BJ (cell line): Measurements from ENCODE around the gene TRAPPC6A. TPM values are rescaled to one million over a fixed set of nuclear protein-coding genes. Genes with fewer than 3 reads are reported as not detected.

Source experiments
- CTCF ChIA-PET: fragments of 350-600 bp; formaldehyde crosslinking; extraction: SDS; loops from one replicate; lab custom pipeline; 2021; ENCODE audit warnings: antibody characterized with exemption, inconsistent platforms; lab: Yijun Ruan, JAX
- POLR2A ChIA-PET: fragments of 300-600 bp; sonication (Branson Sonifier 250); formaldehyde crosslinking; extraction: SDS; loops from one replicate; lab custom pipeline; 2021; ENCODE audit warnings: antibody characterized with exemption; lab: Charles Lee
- DNase-seq: peaks from one replicate; pipeline ENCODE4 v3.0.0-alpha.2; 2011; ENCODE audit warnings: low read depth
- H3K27me3 ChIP-seq: 2 replicates; pipeline ENCODE4 v1.6.0; 2011; ENCODE audit warnings: low read length; ENCODE audit not compliant: control insufficient read depth, insufficient read depth
- H3K36me3 ChIP-seq: 2 replicates; pipeline ENCODE4 v1.5.1; 2011; ENCODE audit warnings: low read length; ENCODE audit not compliant: control insufficient read depth, insufficient read depth
- H3K4me3 ChIP-seq: 2 replicates; pipeline ENCODE4 v1.5.1; 2011; ENCODE audit warnings: low read depth, mild to moderate bottlenecking, control low read depth, low read length
- polyA plus RNA-seq: library from polyadenylated mRNA; depleted of rRNA; stranded (reverse); fragments of >200 nt; gene quantifications from 2 replicates; pipeline ENCODE4 v1.2.3, GENCODE V29; 2011
- TF ChIP-seq, protein P1 (sequence below): IDR thresholded peaks from 2 replicates; pipeline ENCODE4 v1.5.1; 2011; ENCODE audit warnings: low read depth, mild to moderate bottlenecking, control low read depth, inconsistent platforms, low read length, moderate library complexity; ENCODE audit not compliant: insufficient read depth

The TRAPPC6A gene
- polyA plus RNA-seq, 1 experiment = 15.0 TPM

DNA sequence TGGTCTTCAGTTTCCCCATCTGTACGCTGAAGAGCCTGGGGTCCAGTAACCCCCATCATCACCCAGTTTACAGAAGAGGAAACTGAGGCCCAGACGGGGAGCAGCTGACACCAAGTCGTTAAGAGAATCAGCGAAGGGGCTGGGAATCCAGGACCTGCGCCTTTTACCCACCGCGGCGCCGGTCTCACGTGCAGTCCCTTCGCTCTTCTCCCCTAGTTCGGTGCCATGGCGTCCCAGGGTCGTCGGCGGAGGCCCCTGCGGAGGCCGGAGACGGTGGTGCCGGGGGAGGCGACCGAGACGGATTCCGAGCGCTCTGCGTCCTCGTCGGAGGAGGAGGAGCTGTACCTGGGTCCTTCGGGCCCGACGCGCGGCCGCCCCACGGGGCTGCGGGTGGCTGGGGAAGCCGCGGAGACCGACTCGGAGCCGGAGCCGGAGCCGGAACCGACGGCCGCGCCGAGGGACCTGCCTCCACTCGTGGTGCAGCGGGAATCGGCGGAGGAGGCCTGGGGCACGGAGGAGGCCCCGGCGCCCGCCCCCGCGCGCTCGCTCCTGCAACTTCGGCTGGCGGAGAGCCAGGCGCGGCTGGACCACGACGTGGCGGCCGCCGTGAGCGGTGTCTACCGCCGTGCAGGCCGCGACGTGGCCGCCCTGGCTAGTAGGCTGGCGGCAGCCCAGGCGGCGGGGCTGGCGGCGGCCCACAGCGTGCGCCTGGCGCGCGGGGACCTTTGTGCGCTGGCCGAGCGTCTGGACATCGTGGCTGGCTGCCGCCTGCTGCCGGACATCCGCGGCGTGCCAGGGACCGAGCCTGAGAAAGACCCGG lies 1.2 kb upstream of the TRAPPC6A start:
- CTCF ChIA-PET = interaction anchor here (0.9 to 1.9 kb wide), 7 partner anchors 8 to 159 kb away, joined by 3 to 6 read pairs (median 3); partner anchors contain the start of gene NKPD1

DNA sequence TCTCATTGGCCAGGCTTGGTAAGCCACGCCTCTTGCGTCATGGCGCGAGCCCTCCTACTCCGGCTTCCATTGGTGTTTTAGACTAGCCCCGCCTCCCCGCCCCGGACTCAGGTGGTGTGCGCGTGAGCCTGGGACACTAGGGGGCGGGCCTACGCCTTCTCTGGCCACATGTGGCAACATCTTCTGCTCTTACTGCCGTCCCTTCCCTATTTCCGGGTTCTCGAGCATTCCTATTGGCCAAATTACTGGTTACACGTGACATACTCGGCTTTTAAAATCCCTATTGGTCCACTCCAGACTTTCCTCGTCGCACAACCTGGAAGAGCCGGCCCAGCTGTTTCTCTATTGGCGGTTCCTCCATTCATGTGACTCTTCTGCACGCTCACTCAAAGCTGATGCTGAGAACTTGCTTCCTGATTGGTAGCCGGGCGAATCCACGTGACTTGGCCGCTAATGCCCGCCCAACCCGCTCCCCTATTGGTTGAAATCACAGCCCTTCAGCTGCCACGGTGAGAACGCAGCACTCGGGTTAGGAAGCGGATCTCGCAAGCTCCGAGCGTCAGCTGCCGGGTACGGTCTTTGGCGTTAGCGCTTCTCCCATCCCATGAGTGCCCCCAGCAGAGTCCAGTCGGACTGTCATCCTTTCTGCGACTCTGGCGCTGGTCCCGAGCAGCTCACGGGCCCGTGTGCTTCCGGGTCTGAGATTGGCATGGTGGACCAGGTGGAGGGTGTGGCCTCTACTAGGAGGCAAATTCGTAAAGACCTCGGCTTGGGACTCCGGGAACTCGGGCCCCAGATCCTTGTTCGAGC lies 430 bp upstream of the TRAPPC6A start, which contains the start of gene BLOC1S3:
Gene BLOC1S3 (plus strand): TSS at position 523 of the 810 bp plus-strand sequence. CDS start 513 bp downstream, outside the sequence.
- Histone ChIP-seq H3K4me3 (peak within 1 kb of the TSS; percentile 92), H3K27me3 (no peaks in the 10 kb centered on the region), H3K36me3 (peaks cover 3% of the 10 kb centered on the region; the same call in 1 of the 2 replicates)
- POLR2A ChIA-PET = interaction anchor here (0.7 kb wide), 1 partner anchor 9 kb away, joined by 3 read pairs; no protein-coding TSS in a partner anchor
- peak; percentile 100 for DNase-seq
- CTCF ChIA-PET = interaction anchor here (0.9 to 1.9 kb wide), 10 partner anchors 9 to 160 kb away, joined by 3 to 6 read pairs (median 4); partner anchors contain the start of genes NKPD1 and PPP1R37
- TF ChIP-seq, protein P1, sequence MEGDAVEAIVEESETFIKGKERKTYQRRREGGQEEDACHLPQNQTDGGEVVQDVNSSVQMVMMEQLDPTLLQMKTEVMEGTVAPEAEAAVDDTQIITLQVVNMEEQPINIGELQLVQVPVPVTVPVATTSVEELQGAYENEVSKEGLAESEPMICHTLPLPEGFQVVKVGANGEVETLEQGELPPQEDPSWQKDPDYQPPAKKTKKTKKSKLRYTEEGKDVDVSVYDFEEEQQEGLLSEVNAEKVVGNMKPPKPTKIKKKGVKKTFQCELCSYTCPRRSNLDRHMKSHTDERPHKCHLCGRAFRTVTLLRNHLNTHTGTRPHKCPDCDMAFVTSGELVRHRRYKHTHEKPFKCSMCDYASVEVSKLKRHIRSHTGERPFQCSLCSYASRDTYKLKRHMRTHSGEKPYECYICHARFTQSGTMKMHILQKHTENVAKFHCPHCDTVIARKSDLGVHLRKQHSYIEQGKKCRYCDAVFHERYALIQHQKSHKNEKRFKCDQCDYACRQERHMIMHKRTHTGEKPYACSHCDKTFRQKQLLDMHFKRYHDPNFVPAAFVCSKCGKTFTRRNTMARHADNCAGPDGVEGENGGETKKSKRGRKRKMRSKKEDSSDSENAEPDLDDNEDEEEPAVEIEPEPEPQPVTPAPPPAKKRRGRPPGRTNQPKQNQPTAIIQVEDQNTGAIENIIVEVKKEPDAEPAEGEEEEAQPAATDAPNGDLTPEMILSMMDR = peak; percentile 35; the same call in 1 of the 2 replicates

More for the DNA sequence above, 1.2 kb upstream of the TRAPPC6A start:
- TF ChIP-seq, protein P1 = no peak
- Histone ChIP-seq H3K36me3 (peaks cover 3% of the 10 kb centered on the region; the same call in 1 of the 2 replicates), H3K27me3 (no peaks in the 10 kb centered on the region), H3K4me3 (peak overlapping the region; percentile 78)
- POLR2A ChIA-PET = no interaction called here
- no peak for DNase-seq

DNA sequence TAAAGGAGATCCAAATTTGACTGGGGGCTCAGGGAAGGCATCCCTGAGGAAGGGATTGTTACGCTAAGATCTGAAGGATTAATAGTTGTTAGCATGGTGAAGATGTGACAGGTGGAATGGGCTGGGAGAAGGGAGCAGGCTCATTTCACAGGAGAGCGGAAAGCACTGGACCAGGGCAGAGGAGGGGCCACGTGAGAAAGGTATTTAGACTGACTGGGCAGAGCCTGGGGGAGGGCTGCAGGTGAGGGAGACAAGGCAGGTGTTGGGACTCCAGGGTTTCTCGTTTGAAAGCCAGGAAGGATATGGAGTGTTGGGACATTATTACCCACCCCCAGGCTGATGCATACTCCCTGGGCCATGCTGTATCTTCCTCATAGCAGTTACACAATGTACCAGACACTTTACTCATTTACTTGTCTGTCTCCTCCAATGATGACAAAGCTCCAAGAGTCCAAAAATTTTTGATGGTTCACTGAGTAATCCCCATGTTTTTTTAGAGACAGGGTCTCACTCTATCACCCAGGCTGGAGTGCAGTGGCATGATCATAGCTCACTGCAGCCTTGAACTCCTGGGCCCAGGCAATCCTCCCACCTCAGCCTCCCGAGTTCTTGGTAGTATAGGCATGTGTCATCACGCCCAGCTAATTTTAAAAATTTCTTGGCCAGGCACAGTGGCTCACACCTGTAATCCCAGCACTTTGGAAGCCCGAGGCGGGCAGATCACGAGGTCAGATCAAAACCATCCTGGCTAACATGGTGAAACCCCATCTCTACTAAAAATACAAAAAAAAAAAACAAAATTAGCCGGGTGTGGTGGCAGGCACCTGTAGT lies 2.3 kb downstream of the TRAPPC6A start:
- no peak for DNase-seq
- TF ChIP-seq, protein P1 = no peak
- ChIA-PET CTCF (no interaction called here), POLR2A (no interaction called here)
- Histone ChIP-seq H3K36me3 (no peaks in the 10 kb centered on the region), H3K4me3 (no peak overlapping the region), H3K27me3 (no peaks in the 10 kb centered on the region)

DNA sequence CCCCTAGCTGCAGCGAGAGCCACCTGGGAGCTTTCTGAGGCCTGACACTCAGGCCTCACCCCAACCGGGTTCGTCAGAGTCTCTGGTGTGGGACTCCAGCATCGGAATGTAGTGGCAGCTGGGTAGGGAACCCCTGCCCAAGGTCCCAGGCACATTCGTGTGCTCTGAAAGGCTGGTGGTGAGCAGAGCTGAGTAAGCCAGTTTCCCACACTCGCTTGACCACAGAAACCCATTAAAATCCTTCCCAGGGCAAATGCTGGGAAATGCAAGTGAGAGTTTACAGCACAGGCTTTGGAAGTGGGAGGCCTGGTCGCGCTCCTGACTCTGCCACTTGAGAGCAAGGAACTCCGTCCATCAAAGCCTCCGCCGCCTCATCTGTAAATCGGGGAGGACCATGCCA lies 4.2 kb downstream of the TRAPPC6A start:
- TF ChIP-seq, protein P1 = no peak
- no peaks in the 10 kb centered on the region for H3K36me3 ChIP-seq
- ChIA-PET CTCF (interaction anchor here (1.7 kb wide), 1 partner anchor 13 kb away, joined by 3 read pairs; no protein-coding TSS in a partner anchor), POLR2A (no interaction called here)
- H3K4me3 ChIP-seq = no peak overlapping the region
- DNase-seq = no peak
- H3K27me3 ChIP-seq = no peaks in the 10 kb centered on the region
